HG02870 (cell line): Measurements from ENCODE around the gene PAPOLB.
"Not testable (repeated sequence)": the region's sequence is repeated elsewhere in the genome, so short reads cannot be mapped to it uniquely, and the experiment has no call there.

ENCODE experiments used
- ATAC-seq: cut with Tn5 transposase; IDR thresholded peaks from one replicate; pipeline ENCODE4 v1.9.1; 2021; ENCODE audit warnings: mild to moderate bottlenecking, moderate library complexity; ENCODE audit not compliant: unreplicated experiment

The PAPOLB gene

GRCh38 chr7:4861673-4862072 lies at the start of gene PAPOLB:
TSS of gene PAPOLB (minus strand) at chr7:4862030. CDS start at chr7:4861810, 220 bp downstream.
- no peak for ATAC-seq

GRCh38 chr7:4911111-4911828 lies 49.4 kb upstream of the PAPOLB start:
- ATAC-seq, result no peak

- no peak for ATAC-seq
Observed at GRCh38 chr7:4906682-4907081, 44.9 kb upstream of the PAPOLB start.

- no peak for ATAC-seq
Observed at GRCh38 chr7:4905171-4905570, 43.3 kb upstream of the PAPOLB start.

- no peak for ATAC-seq
Observed at GRCh38 chr7:4904346-4904745, 42.5 kb upstream of the PAPOLB start.

- ATAC-seq, result no peak
Observed at GRCh38 chr7:4895766-4896165, 33.9 kb upstream of the PAPOLB start.

- no peak for ATAC-seq
Observed at GRCh38 chr7:4894482-4894881, 32.7 kb upstream of the PAPOLB start.

- ATAC-seq, result no peak
Observed at GRCh38 chr7:4893929-4894475, 32.2 kb upstream of the PAPOLB start.

GRCh38 chr7:4893188-4893587 lies 31.4 kb upstream of the PAPOLB start:
- not testable (repeated sequence) for ATAC-seq

- not testable (repeated sequence) for ATAC-seq
Observed at GRCh38 chr7:4891522-4891921, 29.7 kb upstream of the PAPOLB start.

GRCh38 chr7:4889682-4890081 lies 27.9 kb upstream of the PAPOLB start:
- no peak for ATAC-seq

GRCh38 chr7:4888161-4888560 lies 26.3 kb upstream of the PAPOLB start:
- ATAC-seq, result no peak

- no peak for ATAC-seq
Observed at GRCh38 chr7:4886671-4887070, 24.8 kb upstream of the PAPOLB start.

GRCh38 chr7:4885317-4885807 lies 23.5 kb upstream of the PAPOLB start:
- ATAC-seq, result no peak

GRCh38 chr7:4884164-4884563 lies 22.3 kb upstream of the PAPOLB start:
- ATAC-seq, result no peak

- ATAC-seq, result peak; percentile 78
Observed at GRCh38 chr7:4883372-4884144, 21.7 kb upstream of the PAPOLB start, which contains the start of gene RADIL. TSS of gene RADIL (minus strand) at chr7:4883716. CDS start at chr7:4878139, 5,577 bp downstream.

- ATAC-seq, result no peak
Observed at GRCh38 chr7:4883033-4883371, 21.2 kb upstream of the PAPOLB start.

- no peak for ATAC-seq
Observed at GRCh38 chr7:4882169-4883032, 20.6 kb upstream of the PAPOLB start.

GRCh38 chr7:4880218-4880617 lies 18.4 kb upstream of the PAPOLB start:
- ATAC-seq, result no peak

- ATAC-seq, result no peak
Observed at GRCh38 chr7:4879396-4880081, 17.7 kb upstream of the PAPOLB start.
